Right atrium auricular region (tissue), 2 donors: ENCODE measurements around the gene FSCN2. TPM values are rescaled to one million over a fixed set of nuclear protein-coding genes. Genes with fewer than 3 reads are reported as not detected.

Experiments used
- DNase-seq: peaks from one replicate; pipeline ENCODE4 v3.0.0-alpha.2; 2019; ENCODE audit warnings: low spot score
- H3K27ac ChIP-seq, 2 donors: fragments of 200-600 bp; sonication (generic); 1 replicate in 1 of 2; 2 replicates in 1 of 2; pipeline ENCODE4 v1.5.1; 2016 to 2019
- H3K27me3 ChIP-seq, 2 donors: fragments of 200-600 bp; sonication (generic); one replicate each; pipeline versions ENCODE4 v1.5.1 to v1.6.0; 2017 to 2019
- H3K36me3 ChIP-seq: fragments of 200-600 bp; sonication (generic); one replicate; pipeline ENCODE4 v1.5.1; 2016
- H3K4me1 ChIP-seq, 2 donors: fragments of 200-600 bp; sonication (generic); one replicate each; pipeline versions ENCODE4 v1.5.1 to v1.6.0; 2017 to 2019
- H3K4me3 ChIP-seq, 2 donors: fragments of 200-600 bp; sonication (generic); 1 replicate in 1 of 2; 2 replicates in 1 of 2; pipeline ENCODE4 v1.5.1; 2017 to 2019; ENCODE audit warnings: mild to moderate bottlenecking in 1 of 2, moderate library complexity in 1 of 2
- H3K9me3 ChIP-seq, 2 donors: fragments of 200-600 bp; sonication (generic); one replicate each; pipeline ENCODE4 v1.5.1; 2019
- total RNA-seq, 2 donors: library from RNA; depleted of rRNA; stranded (reverse); fragments of >200 nt; gene quantifications; one replicate each; pipeline ENCODE4 v1.1.0, GENCODE V29; 2016
- TF ChIP-seq, protein P1 (sequence below), 2 donors: fragments of 200-600 bp; sonication (generic); IDR thresholded peaks; one replicate each; pipeline ENCODE4 v1.5.1; 2019; ENCODE audit warnings: antibody characterized with exemption in 2 of 2

Gene FSCN2
- total RNA-seq, 2 donors from 2014 or later: 0.63 to 0.74 TPM

DNA sequence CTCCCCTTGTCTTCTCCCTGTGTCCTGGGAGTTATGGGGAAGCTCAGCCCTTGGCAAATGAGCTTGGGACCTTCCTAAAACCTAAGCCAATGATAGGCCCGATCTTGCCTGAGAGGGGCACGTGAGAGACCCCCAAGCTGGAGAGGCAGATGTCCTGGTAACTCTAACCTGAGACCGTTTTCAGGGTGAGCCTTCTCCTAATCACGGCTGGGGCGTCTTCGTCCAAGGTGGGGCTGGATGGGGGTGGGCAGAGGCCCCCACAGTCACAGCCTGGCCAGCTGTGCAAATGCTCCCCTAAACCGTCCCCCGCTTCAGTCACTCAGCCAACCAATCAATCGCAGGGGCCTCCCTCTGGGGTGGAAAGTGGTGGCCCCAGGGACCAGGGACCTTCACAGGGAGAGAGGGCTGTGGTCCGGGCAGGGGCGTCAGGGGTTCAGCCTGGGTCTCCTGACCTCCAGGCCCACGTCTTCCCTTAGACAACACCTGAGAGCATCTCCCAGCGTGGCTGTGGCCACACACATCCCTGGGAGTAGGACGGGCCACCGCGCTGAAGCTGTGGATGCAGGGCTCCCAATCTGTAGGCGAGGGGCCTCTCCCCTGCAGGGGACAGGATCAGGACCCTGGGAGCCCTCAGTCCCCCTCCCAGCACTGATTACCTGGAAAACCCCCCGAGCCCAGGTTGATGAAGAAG, 46.2 kb upstream of the FSCN2 start:
- DNase-seq: no peak
- Histone ChIP-seq H3K4me3 (peak overlapping the region; percentile 50 to 60), H3K9me3 (no peaks in the 10 kb centered on the region), H3K27ac (peak overlapping the region in 1 of 2 donors; percentile 52), H3K4me1 (peaks cover 0 to 47% of the 10 kb centered on the region in 2 donors), H3K36me3 (no peaks in the 10 kb centered on the region), H3K27me3 (no peaks in the 10 kb centered on the region)
- TF ChIP-seq, protein P1, sequence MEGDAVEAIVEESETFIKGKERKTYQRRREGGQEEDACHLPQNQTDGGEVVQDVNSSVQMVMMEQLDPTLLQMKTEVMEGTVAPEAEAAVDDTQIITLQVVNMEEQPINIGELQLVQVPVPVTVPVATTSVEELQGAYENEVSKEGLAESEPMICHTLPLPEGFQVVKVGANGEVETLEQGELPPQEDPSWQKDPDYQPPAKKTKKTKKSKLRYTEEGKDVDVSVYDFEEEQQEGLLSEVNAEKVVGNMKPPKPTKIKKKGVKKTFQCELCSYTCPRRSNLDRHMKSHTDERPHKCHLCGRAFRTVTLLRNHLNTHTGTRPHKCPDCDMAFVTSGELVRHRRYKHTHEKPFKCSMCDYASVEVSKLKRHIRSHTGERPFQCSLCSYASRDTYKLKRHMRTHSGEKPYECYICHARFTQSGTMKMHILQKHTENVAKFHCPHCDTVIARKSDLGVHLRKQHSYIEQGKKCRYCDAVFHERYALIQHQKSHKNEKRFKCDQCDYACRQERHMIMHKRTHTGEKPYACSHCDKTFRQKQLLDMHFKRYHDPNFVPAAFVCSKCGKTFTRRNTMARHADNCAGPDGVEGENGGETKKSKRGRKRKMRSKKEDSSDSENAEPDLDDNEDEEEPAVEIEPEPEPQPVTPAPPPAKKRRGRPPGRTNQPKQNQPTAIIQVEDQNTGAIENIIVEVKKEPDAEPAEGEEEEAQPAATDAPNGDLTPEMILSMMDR (IDR thresholded peaks at IDR 0.05): no peak

DNA sequence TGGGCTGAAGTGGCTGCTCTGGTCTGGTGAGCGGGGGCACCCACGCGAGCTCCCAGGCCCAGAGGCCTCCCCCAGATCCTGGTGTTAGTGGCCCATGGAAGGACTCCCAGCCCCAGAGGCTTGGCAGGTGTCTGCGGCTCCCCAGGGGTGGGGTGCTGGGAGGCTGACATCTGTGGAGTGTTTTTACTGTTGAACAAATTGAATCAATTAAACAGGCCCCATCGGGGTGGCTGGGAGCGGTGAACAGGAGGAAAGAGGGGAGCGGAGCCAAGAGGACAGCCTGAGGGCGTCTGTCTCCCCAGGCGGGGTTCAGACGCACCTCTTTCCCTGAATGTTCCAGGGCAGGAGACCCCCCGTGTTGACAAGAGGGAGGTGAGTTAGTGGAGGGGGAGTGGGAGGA, 45.5 kb upstream of the FSCN2 start:
- H3K4me3 ChIP-seq: no peak overlapping the region
- TF ChIP-seq, protein P1 (IDR thresholded peaks at IDR 0.05): no peak

DNA sequence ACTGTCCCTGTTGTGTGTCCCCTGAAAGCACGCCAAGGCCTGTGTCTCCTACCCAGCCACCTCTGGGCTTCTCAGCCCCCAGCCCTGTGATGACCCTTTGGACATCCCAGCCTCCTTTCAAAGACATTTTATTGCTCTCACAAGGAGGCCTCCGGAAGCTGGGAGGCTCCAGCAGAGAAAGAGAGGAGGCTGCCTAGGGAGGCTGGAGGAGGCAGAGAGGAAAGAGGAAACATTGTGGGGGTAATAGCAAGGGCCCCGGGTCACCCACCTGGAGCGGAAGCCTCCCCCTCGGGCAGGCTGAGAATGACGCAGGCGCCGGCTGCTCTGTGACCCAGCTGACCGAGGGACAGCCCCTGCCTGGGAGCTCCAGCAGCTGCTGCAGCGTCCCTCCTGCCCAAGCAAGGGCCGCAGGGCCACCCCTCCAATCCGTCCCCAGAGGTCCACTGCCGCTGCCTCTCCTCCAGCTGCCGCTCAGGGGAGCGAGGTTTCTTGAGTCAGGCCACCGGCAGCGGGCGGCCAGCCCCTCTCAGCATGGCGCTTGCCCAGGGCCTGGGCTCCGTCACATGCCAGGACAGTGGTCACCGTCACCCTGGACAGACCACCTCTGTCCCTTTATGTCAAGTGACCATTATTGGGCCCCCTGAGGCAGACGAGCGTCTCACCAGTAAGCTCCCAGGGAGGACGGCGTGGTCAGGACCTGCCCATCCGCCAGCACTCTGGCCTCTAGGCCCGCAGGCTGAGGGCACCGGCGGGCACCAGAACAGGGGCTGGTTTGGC, 44.9 kb upstream of the FSCN2 start:
- H3K27me3 ChIP-seq: no peaks in the 10 kb centered on the region
- no peaks in the 10 kb centered on the region for H3K9me3 ChIP-seq
- H3K4me3 ChIP-seq: peak overlapping the region in 1 of 2 donors; percentile 55
- peaks cover 0 to 55% of the 10 kb centered on the region in 2 donors for H3K4me1 ChIP-seq
- TF ChIP-seq, protein P1 (IDR thresholded peaks at IDR 0.05): no peak
- no peaks in the 10 kb centered on the region for H3K36me3 ChIP-seq
- DNase-seq: no peak
- no peak overlapping the region for H3K27ac ChIP-seq

More for the DNA sequence above, 45.5 kb upstream of the FSCN2 start:
- Histone ChIP-seq H3K27ac (no peak overlapping the region), H3K27me3 (no peaks in the 10 kb centered on the region), H3K4me1 (peaks cover 0 to 52% of the 10 kb centered on the region in 2 donors), H3K9me3 (no peaks in the 10 kb centered on the region), H3K36me3 (no peaks in the 10 kb centered on the region)
- DNase-seq: no peak

DNA sequence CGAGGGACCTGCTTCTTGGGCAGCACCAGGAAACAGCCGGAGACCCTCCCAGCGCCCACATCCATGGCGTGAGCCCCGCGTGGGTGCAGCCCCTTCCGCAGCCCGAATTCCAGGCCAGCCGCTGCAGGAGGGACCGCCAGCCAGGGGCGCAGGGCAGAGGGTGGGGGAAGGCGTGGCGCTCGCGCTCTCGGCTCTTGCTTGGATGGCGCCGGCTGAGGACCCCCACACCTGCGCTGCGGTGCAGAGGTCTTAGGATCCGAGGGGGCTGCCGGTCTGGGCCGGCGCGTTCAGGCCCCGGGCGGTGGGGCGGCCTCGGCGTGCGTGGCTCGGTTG, 44.3 kb upstream of the FSCN2 start:
- Histone ChIP-seq H3K9me3 (no peaks in the 10 kb centered on the region), H3K4me1 (peaks cover 0 to 61% of the 10 kb centered on the region in 2 donors), H3K4me3 (peak overlapping the region; percentile 33 to 55), H3K27me3 (no peaks in the 10 kb centered on the region), H3K36me3 (no peaks in the 10 kb centered on the region), H3K27ac (no peak overlapping the region)
- TF ChIP-seq, protein P1 (IDR thresholded peaks at IDR 0.05): no peak
- no peak for DNase-seq

DNA sequence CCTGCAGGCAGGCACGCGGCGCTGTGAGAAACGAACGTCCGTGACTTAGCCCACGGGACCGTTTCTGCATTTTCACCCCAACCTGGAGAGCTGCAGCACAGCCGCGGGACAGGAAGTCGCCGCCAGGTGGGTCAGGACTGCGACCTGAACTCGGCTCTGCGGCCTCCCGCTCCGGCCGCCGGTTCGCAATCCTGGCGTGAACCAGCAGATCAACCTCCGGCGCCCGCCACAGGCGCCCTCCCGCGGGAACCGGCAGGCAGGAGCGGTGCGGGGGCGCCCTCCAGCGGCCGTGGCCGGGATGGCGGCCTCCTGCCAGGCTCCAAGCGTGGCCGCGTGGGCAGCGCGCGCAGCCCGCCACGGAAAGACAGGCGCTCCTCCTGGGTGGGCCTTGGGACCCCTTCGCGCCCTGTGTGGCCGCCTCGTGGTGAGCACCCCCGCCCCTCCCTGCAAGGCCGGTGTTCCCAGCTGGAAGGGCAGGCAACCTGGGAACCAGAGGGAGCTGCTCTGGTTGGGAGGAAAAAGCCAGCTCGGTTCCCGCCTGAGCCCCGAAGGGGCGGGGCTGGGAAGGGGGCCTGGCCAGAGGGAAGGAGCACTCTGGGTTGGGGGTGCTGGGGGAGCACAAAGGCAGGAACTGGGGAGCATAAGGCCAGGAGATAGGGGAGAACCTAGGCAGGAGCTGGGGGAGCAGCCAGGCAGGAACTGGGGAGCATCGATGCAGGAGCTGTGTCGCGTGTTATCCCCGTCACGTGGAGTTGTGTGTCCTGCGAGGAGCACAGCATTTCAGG, 43.8 kb upstream of the FSCN2 start:
- Histone ChIP-seq H3K4me3 (peak overlapping the region; percentile 33 to 55), H3K36me3 (no peaks in the 10 kb centered on the region), H3K4me1 (peaks cover 0 to 66% of the 10 kb centered on the region in 2 donors), H3K27ac (no peak overlapping the region), H3K27me3 (no peaks in the 10 kb centered on the region), H3K9me3 (no peaks in the 10 kb centered on the region)
- peak; percentile 84 for DNase-seq
- TF ChIP-seq, protein P1 (IDR thresholded peaks at IDR 0.05): peak; percentile 100
